OCI-LY3 (cell line): ENCODE results near the gene MSL1.

Experiments
- H2AFZ ChIP-seq: fragments of 200-600, 300-600 bp; shearing (Covaris generic); 2 replicates; pipeline ENCODE4 v1.6.0; 2014; ENCODE audit warnings: antibody characterized with exemption, low read depth, low read length
- H3K27ac ChIP-seq: fragments of 200-600, 300-600 bp; sonication (generic); 2 replicates; pipeline ENCODE4 v1.5.1; 2014; ENCODE audit warnings: mild to moderate bottlenecking, low read length, moderate library complexity, mixed read lengths
- H3K27me3 ChIP-seq: fragments of 200-600, 300-600 bp; sonication (generic); 2 replicates; pipeline ENCODE4 v1.6.1; 2014; ENCODE audit warnings: low read depth, low read length, mixed read lengths
- H3K36me3 ChIP-seq: fragments of 200-600, 300-600 bp; sonication (generic); replicated peaks from 2 replicates; pipeline ENCODE3; 2014; ENCODE audit warnings: low read depth, low read length, mixed read lengths
- H3K4me1 ChIP-seq: fragments of 300-600, 200-600 bp; sonication (generic); 2 replicates; pipeline ENCODE4 v1.6.1; 2014; ENCODE audit warnings: low read length, mixed read lengths
- H3K4me2 ChIP-seq: fragments of 200-600, 300-600 bp; sonication (generic); 2 replicates; pipeline ENCODE4 v1.6.1; 2014; ENCODE audit warnings: low read length, mixed read lengths
- H3K4me3 ChIP-seq: fragments of 300-600, 200-600 bp; sonication (generic); 2 replicates; pipeline ENCODE4 v1.5.1; 2014; ENCODE audit warnings: antibody characterized with exemption, mild to moderate bottlenecking, low read length, moderate library complexity
- H3K79me2 ChIP-seq: fragments of 300-600, 200-600 bp; shearing (Covaris generic); 2 replicates; pipeline ENCODE4 v1.6.1; 2014; ENCODE audit warnings: mild to moderate bottlenecking, low read length, mixed read lengths
- H3K9ac ChIP-seq: fragments of 300-600, 200-600 bp; shearing (Covaris generic); 2 replicates; pipeline ENCODE4 v1.6.0; 2014; ENCODE audit warnings: mild to moderate bottlenecking, low read length, moderate library complexity
- H3K9me3 ChIP-seq: fragments of 200-600, 300-600 bp; shearing (Covaris generic); 2 replicates; pipeline ENCODE4 v1.6.1; 2014; ENCODE audit warnings: low read length, mixed read lengths; ENCODE audit not compliant: insufficient read depth
- H4K20me1 ChIP-seq: fragments of 200-600, 300-600 bp; sonication (generic); 2 replicates; pipeline ENCODE4 v1.6.1; 2016; ENCODE audit warnings: low read length, mixed read lengths; ENCODE audit not compliant: insufficient read depth
- CTCF ChIP-seq: fragments of 200-600, 300-600 bp; sonication (generic); IDR thresholded peaks from 2 replicates; pipeline ENCODE4 v1.5.1; 2014; ENCODE audit warnings: antibody characterized with exemption, low read length, low read depth
- EZH2phosphoT487 ChIP-seq: fragments of 200-600 bp; shearing (Covaris generic); IDR thresholded peaks from 2 replicates; pipeline ENCODE4 v1.6.1; 2018; ENCODE audit warnings: antibody characterized with exemption, mixed run types, low read depth

Gene MSL1

GRCh38 chr17:40115101-40115436 is 6.7 kb upstream of the MSL1 start:
- H3K9ac ChIP-seq: no peak overlapping the region
- H2AFZ ChIP-seq: no peak overlapping the region
- no peaks in the 10 kb centered on the region for H3K36me3 ChIP-seq
- no peaks in the 10 kb centered on the region for H3K27me3 ChIP-seq
- H4K20me1 ChIP-seq: no peaks in the 10 kb centered on the region
- no peaks in the 10 kb centered on the region for H3K79me2 ChIP-seq
- no peak overlapping the region for H3K27ac ChIP-seq
- H3K4me1 ChIP-seq: peaks cover 41% of the 10 kb centered on the region
- H3K4me3 ChIP-seq: no peak overlapping the region
- no peak for TF ChIP-seq EZH2phosphoT487
- no peak for TF ChIP-seq CTCF
- H3K9me3 ChIP-seq: no peaks in the 10 kb centered on the region
- no peak overlapping the region for H3K4me2 ChIP-seq

GRCh38 chr17:40122136-40122998 is 596 bp downstream of the MSL1 start:
- peak overlapping the region; percentile 90 for H3K9ac ChIP-seq
- peak overlapping the region; percentile 97 for H3K4me2 ChIP-seq
- peaks cover 25% of the 10 kb centered on the region for H3K36me3 ChIP-seq
- H3K79me2 ChIP-seq: peaks cover 64% of the 10 kb centered on the region
- H3K27ac ChIP-seq: peak overlapping the region; percentile 69
- H4K20me1 ChIP-seq: peaks cover 26% of the 10 kb centered on the region
- no peaks in the 10 kb centered on the region for H3K27me3 ChIP-seq
- H3K9me3 ChIP-seq: no peaks in the 10 kb centered on the region
- peak overlapping the region; percentile 89 for H3K4me3 ChIP-seq
- H2AFZ ChIP-seq: no peak overlapping the region
- TF ChIP-seq CTCF (no peak), EZH2phosphoT487 (no peak)
- H3K4me1 ChIP-seq: peaks cover 18% of the 10 kb centered on the region

- Histone ChIP-seq H2AFZ (no peak overlapping the region), H3K9me3 (no peaks in the 10 kb centered on the region), H3K4me2 (peak overlapping the region; percentile 97), H3K4me1 (peaks cover 18% of the 10 kb centered on the region), H3K27me3 (no peaks in the 10 kb centered on the region), H3K4me3 (peak overlapping the region; percentile 89), H3K79me2 (peaks cover 69% of the 10 kb centered on the region), H3K36me3 (peaks cover 27% of the 10 kb centered on the region), H3K27ac (peak overlapping the region; percentile 69), H3K9ac (peak overlapping the region; percentile 90), H4K20me1 (peaks cover 26% of the 10 kb centered on the region)
- TF ChIP-seq EZH2phosphoT487 (no peak), CTCF (no peak)
Measured at GRCh38 chr17:40122999-40123810, 1.4 kb downstream of the MSL1 start.

GRCh38 chr17:40123811-40124114 is 2.0 kb downstream of the MSL1 start:
- H3K4me1 ChIP-seq: peaks cover 18% of the 10 kb centered on the region
- no peaks in the 10 kb centered on the region for H3K9me3 ChIP-seq
- TF ChIP-seq EZH2phosphoT487 (no peak), CTCF (no peak)
- H3K4me3 ChIP-seq: peak overlapping the region; percentile 89
- peaks cover 27% of the 10 kb centered on the region for H3K36me3 ChIP-seq
- peaks cover 26% of the 10 kb centered on the region for H4K20me1 ChIP-seq
- no peaks in the 10 kb centered on the region for H3K27me3 ChIP-seq
- peak overlapping the region; percentile 90 for H3K9ac ChIP-seq
- H2AFZ ChIP-seq: no peak overlapping the region
- peak overlapping the region; percentile 69 for H3K27ac ChIP-seq
- peaks cover 69% of the 10 kb centered on the region for H3K79me2 ChIP-seq
- peak overlapping the region; percentile 97 for H3K4me2 ChIP-seq
